Uterus (tissue), 2 donors: ENCODE data around the gene PEX16.

Experiments used
- POLR2A ChIP-seq, 2 donors: fragments of 450-650 bp; IDR thresholded peaks; one replicate each; pipeline ENCODE4 v1.6.1; 2016; ENCODE audit warnings: antibody characterized with exemption in 2 of 2, mild to moderate bottlenecking in 1 of 2, moderate library complexity in 1 of 2
- TF ChIP-seq, protein P1 (sequence below), 4 experiments: fragments of 200-600 bp in 2 of 4; fragments of 450-650 bp in 2 of 4; sonication (generic) in 2 of 4; IDR thresholded peaks; one replicate each; pipeline ENCODE4 v1.5.1; 2016 to 2019; ENCODE audit warnings: antibody characterized with exemption in 4 of 4, mild to moderate bottlenecking in 2 of 4, moderate library complexity in 1 of 4

DNA sequence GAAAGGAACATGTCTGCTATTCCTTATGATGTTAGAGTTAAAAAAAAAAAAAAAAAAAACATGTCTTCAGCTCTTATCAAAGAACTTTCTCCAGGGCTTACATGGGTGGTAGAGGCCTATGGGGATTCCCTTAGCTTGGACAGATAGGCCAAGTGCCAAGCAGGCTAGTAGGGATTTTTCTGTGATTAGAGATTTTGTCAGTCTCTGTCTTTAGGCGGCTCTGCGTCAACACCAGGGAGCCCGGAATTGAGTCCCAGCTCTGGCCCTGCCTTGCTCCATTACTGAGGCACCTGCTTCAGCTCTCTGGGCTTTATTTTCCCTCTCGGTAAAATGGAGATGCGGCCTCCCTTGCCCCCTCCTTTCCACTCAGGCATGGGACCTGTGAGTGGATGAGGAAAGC, 57.3 kb downstream of the PEX16 start:
- no peak for TF ChIP-seq POLR2A (IDR thresholded peaks at IDR 0.05)
- TF ChIP-seq, protein P1, sequence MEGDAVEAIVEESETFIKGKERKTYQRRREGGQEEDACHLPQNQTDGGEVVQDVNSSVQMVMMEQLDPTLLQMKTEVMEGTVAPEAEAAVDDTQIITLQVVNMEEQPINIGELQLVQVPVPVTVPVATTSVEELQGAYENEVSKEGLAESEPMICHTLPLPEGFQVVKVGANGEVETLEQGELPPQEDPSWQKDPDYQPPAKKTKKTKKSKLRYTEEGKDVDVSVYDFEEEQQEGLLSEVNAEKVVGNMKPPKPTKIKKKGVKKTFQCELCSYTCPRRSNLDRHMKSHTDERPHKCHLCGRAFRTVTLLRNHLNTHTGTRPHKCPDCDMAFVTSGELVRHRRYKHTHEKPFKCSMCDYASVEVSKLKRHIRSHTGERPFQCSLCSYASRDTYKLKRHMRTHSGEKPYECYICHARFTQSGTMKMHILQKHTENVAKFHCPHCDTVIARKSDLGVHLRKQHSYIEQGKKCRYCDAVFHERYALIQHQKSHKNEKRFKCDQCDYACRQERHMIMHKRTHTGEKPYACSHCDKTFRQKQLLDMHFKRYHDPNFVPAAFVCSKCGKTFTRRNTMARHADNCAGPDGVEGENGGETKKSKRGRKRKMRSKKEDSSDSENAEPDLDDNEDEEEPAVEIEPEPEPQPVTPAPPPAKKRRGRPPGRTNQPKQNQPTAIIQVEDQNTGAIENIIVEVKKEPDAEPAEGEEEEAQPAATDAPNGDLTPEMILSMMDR (IDR thresholded peaks at IDR 0.05), result no peak
